NAMALWA (cell line): Measurements from ENCODE around the gene CACNA1F.

ENCODE experiments used
- DNase-seq: peaks from one replicate; pipeline ENCODE4 v3.0.0-alpha.2; 2015; ENCODE audit warnings: low spot score

The CACNA1F gene

DNA sequence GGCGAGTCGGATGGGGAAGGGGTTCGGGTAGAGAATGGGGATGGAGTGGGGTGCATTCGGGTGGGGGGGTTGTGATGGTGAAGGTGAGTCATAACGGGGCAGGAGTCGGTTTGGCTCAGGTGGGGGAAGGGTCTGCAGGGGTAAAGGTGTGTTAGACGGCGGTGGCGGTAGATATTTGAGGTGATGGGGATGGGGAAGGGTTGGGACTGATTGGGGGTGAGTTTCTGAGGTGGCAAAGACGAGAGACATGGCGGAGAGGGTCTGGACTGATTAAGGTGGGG lies 33.9 kb downstream of the CACNA1F start:
- no peak for DNase-seq

DNA sequence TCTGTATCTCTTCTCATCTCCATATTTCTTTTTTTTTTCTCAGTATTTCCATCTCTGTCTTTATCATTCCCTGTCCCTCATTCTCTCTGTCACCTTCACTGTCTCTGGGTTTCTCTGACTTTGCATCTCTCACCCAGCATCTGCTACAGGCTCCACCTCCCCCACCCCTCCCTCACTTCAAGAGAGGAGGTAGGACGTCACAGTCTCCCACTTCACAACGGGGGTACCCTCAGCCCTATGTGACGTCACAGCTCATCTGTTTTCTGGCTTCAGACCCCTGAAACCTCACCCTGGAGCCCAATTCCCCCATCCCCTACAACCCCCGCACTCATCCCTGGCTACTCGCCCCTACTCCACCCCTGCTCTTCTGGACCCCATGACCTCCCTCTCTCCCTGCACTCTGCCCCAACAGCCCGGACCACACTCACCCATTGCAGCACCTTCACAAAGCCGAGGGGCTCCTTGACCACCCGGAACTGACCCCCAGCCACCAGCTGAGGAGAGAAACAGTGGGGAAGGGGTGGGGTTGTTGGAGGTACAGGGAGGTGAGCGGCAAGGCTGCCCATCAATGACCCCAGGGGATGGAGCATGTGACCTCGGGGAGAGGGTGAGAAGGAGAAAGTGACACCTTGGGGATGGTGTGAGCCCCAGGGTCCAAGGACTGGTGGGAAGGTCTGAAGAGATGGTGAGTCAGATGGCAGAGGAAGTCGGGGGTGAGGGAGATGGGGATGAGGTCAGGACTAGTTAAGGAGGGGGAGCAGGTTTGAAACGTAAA lies 34.4 kb downstream of the CACNA1F start:
- DNase-seq, result no peak

DNA sequence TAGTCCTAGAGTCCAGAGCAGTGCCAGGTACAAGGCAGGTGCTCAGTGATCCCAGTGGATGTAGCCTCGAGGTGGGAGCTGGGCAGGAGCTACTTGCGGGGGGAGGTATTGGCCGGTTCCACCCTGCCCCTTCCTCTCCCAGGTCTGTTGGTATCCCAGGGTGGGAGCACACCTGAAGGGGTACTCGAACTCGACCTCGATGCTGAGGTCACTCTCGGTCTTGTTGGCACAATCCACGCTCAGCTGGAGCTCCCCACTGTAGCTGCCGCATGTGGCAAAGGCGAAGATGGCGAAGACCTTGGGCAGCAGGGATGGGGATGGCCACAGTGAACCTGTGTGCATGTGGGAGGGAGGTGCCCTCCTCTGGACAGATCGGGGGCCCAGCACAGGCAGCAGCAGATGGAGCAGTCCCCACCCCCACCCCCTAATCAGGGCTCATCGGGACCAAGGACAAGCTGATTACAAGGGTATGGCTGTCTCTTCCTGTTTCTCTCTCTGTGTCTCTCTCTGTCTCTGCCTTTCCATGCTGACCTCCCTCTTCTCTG lies 35.5 kb downstream of the CACNA1F start:
- no peak for DNase-seq

DNA sequence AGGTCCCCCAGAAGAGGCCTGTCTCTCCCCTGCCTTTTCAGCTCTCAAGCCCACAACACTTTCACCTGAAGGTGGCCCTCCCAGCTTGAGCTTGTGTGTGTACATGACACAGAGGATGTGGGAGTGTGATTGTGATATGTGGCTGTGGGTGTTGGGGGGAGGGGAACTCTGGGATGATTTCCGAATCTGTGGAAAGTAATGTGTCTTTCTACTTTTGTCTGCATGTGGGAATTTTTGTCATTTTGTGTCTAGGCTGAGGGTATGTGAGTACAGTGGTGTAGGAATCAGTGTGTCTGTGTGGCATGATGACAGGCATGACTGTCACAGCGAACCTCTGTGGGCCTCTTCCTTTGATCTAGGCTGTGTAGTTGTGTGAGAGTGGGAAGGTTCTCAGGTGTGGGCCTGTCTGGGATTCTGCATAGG lies 39.6 kb downstream of the CACNA1F start:
- no peak for DNase-seq

DNA sequence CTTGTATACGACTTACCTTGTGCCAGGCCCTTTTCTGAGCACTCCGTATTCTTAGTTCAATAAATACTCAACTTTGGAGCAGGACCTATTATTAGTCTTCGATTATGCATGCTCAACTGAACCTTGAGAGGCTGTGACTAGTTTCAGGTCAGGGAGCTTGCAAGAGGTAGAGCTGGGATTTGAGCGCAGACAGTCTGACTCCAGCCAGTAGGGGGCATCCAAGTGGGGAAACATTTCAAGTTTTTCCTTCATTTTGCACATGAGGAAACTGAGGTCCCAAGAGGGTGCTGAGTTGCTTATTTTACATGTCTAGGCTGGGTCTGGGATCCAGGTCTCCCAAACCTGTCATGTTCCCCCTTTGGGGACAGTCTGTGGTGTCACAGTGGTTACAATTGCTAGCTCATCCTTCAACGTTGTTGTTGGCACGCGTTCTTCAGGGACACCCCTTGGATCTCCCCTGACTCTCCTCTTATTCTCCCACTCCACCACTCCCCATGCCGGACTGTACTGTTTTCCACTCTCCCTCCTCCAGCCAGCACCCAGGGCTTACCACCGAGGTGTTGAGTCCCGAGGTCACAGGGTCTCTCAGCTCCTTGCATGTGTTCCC lies 40.3 kb downstream of the CACNA1F start:
- peak; percentile 53 for DNase-seq

DNA sequence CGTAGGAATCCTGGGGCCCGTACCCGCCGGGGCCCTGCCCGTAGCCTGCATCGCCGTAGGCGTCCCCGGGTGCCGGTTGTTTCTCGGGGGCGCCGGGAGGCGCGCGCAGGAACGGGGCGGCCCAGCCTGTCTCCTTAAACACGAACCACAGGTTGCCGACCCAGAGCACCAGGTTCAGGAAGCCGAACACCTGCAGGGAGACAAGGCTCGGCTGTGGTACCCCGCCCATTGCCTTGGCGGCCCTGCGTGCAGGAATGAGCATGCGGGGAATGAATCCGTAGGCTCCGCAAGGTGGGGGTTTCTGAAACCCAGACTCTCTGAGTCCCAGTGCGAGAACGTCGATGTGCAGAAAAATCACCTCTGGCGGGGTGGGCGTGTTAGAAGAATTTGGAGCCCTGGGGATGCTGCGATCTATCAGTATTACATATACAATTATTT lies 41.5 kb downstream of the CACNA1F start:
- DNase-seq, result peak; percentile 60

DNA sequence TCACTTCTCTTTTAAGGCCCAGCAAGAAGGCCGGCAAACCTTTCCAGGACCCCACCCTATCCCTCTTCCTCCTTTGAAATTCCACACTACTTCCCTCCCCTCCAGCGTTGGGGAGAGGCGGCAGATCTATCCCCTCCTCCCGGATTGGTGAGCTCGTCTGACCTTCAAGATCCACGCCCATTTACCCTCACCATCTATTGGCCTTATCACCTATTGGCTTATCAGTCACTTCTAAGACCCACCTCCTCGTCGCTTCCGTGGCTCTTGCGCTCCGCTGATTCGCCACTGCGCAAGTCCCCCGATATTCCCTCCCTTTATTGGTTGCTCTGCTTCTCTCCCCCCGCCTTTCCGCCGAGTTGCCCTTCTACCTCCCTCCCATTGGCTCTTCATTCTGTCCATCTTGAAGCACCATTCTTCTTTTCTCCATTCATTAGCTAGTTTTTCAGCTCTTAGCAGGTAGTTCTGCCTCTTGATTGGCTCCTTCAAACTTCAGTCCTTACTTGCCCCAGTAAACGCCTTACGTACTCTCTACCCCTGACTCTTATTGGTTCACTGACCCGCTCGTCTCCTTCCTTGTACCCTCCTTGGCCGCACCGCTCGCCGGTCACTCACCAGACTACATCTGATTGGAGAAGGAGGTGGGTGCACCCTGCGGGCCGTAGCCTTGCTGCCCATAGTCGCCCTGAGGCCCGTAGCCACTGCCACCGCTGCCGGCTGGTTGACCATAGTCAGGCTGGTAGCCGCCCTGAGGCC lies 42.1 kb downstream of the CACNA1F start:
- peak; percentile 97 for DNase-seq

DNA sequence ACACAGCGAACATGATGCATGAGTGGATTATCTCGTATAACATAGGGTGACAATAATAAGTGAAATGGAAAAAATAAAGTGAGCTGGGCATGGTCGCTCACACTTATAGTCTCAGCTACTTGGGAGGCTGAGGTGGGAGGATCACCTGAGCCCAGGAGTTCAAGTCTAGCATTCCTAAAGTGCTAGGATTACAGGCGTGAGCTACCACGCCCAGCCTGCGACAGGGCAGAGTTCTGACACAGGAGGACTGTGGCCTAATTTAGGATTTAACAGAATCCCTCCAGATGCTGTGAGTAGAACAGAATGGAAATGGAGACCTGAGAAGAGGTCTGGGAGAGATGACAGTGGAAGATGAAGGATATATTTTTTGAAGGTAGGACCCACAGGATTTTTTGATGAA lies 43.5 kb downstream of the CACNA1F start:
- DNase-seq, result no peak

DNA sequence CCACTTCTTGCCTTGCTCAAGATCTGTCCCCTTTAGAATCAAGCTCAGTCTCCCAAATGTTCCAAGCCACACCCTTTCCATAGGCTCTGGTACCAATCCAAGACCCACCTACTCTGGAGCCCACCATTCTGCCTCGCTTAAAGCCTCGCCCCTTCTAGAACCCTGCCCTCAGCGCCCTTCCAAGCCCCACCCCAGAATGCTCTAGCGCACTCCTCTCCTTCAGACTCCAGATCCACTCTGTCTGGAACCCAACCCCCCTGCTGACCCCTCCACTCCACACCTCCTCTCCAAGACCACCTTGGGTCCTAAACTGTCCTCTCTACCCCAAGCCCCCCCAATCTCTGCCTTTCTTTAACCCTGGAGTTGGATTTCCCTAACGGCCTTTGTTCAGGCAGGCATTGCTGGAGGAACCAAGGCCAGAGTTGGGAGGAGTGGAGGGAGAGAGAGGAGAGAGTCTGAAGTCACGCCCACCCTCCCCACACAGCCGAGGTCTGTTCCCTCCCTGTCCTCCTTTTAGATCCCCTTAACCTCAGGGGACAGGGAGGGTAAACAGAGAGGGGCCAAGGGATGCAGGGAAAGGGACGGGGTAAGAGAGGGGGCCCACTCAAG lies 44.6 kb downstream of the CACNA1F start:
- no peak for DNase-seq

DNA sequence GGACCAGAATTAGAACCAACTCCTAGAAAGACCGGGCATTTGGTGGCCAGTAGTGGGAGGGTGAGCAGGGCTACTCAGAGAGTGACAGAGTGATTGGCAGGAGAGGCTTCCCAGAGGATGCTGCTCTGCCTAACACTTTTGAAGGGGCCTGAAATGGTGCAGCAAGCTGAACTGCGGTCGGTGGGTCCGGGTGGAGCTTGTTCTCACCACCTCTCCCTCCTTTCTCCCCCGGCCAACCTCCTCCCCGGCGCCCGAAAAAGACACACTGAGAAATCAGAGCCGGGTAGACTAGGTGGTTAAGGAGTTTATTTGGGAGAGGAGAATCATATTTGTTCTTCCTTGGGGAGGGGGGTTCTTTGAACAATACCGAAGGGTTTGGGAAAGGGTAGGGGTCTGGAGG lies 45.6 kb downstream of the CACNA1F start:
- no peak for DNase-seq

DNA sequence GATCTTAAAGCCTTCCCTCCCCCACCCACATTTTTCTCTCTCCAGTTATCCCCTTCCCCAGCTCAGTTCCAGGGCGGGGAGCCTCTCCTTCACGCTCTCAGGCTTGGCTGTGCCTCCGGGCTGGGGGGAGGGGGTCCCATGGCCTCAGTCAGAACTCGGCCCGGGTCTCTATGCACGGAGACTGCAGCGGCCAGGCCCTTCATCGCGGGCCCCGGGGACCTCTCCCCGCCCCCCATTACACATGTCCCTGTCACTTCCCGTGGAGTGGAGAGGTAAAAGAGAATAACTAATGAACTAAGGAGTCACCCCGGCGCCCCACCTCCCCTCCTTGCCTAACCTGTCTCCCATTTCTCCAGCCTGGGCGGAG lies 46.1 kb downstream of the CACNA1F start:
- no peak for DNase-seq

DNA sequence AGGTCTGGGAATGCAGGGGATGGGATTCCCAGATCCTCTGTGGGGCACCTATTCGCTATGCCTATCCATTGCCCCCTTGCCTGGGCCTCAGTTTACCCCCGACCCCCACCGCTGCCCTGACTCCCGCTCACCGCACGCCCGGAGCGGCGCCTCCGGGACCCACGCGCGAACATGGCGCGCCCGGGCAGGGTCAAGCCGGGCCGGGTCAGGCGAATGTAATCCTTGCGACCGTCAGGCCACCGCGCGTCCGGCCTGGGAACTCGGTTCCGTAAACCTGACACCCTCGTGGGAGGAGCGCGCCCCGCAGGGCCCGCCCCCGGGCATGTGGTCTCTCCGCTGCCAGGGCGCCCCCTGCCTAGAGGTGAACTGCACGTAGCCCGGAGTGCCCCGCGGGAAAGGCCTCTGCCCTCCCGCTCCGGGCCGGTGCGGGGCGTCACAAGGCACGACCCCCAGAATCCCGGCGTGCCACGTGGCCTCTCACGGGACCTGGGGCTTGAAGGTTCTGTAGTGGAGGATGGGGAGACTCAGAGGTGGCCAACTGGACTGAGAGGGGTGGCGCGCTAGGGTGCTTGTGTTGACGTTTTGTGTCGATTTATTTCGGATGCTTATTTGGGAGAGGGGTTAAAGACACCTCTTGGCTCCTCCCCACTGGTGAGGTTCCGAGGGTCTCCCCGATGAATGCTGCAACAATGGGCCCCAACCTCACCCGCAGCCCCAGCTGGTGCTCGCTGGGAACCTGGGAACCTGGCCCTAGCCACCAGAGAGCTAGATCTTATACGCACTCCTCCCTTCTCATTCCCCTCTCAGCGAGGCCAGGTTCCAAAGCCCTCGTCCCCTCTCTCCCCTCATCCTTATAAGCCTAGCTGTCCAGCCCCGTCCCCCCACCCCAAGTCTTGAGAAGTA lies 46.8 kb downstream of the CACNA1F start, which contains the start of gene PRICKLE3:
Gene PRICKLE3 (minus strand): TSS at position 249 of the 903 bp plus-strand sequence. CDS start 76 bp downstream, at position 173.
- DNase-seq, result peak; percentile 83

DNA sequence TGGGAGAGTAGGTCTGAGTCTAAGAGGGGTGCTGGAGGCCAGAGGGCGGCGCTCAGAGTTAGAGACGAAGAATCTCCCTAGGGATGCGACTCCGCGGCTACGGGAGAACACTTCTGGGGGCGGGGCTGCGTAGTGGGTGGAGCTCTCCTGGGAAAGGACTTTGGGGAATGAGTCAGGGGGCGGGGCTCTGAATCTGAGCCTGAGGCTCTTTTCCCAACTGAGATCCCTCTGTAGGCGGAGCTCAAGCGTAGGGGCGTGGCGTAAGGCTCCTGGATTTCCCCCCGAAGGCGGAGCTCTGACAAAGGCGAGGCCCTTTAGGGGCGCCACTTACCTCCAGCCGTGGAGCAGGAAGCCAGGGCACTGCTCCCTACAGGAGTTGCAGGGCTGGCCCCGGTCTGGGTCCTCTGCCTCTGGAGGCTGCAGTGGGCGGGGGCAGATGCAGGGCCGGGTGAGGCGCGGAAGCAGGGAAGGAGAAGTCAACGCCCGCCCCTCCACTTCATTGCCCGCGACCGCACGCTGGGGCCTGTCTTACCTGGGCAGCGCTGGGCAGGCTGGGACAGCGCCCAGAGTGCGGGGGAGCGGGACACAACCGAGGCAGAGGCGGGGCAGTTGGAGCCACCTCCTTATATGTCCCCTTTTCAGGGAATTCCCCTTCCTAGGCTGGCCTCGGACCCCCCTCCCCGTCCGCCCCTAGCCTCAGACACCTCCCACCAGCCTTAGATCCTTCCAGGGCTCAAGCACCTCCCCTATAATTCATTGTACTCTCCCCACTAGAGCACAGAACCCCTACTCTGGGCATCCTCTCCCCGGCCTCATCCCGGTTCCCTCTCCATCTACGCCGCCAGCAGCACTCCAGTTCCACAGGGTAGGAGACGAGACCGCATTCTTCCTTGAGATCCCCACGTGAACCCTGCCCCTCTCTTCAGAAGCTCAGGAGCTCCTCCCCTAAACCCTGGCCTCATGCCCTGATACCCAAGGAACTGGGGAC lies 48.6 kb downstream of the CACNA1F start:
- no peak for DNase-seq

DNA sequence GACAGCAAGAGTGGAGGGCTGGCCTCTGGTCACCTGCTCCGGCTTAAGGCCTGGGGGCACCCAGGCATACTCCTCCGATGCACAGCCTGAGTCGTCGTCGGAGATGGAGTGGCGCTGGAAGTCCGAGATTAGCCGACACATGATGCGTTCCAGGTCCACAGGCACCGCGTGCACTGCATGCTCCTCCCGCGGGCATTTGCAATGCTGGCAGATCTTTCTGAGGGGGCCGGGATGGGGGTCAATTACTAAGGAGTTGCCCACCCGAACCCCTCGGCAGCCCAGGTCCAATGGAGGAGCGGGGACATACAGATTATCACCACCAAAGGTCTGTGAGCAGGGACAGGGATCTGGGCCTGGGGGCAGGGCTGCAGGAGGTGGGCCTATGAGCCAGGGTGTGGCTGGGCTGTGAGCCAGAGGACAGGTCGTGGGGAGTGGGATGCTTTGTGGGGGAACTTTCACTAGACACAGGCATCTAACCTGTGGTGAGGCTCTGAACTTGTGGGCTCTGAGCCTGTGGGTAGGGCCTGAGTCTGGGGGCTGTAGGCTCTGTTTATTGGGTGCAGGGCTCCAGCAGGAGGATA lies 49.3 kb downstream of the CACNA1F start:
- no peak for DNase-seq

DNA sequence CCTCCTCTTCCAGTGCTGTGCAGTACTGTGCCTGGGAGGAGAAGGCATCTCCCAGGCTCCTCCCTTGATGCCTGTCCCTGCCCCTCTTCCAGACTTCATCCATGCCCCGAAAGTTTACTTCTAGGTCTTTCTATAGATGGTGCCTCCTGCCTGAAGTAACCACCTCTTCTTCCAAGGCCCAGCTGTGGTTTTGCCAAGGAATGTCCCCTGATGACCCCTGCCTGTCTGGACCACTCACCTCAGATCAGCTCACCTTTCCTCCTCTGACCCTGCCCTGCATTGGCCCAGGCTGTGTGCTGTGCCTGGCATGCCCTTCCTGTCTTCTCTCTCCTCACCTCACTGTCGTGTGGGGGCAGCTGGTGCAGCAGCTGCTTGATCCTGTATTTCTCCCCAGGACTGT lies 53.8 kb downstream of the CACNA1F start:
- DNase-seq, result no peak

DNA sequence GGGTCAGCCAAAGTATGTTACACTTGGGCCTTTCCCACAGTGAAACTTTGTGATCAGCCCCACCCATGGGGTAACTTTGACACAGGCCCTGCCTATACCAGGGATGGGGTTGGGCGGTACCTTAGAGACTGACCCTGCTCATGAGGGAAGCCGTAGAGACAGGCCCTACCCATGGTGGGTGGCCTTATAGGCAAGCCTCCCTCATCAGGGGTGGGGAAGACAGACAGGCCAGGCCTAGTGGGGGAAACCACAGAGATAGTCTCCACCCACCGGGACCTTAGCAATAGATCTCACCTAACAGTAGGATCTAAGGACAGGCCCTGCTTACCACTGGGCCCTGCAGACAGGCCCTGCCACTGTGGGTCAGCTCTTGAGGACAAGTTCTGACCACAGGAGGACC lies 54.6 kb downstream of the CACNA1F start:
- no peak for DNase-seq

DNA sequence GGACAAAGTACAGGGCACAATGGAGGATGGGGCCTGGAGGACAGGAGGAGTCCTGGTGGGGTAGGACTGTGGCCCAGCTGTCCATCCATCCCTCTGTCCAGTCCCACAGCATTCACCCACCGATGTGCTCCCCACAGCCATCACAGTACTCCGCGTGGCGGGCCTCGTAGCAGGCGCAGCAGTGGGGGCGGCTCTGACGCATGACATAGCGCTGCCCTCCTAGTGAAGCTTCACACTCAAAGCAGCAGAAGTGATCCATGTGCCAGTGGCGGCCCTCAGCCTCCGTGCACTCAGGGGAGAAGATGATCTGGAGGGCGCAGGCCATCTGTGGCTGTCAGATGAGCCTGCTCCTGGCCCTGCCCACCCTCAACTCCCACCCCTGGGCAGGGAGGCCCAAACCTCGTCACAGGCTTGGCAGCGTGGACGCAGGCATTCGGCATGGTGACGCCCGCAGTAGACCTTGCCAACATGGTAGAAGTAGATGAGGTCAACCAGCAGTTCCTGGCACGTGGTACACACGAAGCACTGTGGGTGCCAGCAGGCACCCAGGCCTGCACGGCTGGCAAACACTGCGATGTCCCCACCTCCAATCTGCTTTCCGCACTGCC lies 55.2 kb downstream of the CACNA1F start:
- DNase-seq, result no peak

DNA sequence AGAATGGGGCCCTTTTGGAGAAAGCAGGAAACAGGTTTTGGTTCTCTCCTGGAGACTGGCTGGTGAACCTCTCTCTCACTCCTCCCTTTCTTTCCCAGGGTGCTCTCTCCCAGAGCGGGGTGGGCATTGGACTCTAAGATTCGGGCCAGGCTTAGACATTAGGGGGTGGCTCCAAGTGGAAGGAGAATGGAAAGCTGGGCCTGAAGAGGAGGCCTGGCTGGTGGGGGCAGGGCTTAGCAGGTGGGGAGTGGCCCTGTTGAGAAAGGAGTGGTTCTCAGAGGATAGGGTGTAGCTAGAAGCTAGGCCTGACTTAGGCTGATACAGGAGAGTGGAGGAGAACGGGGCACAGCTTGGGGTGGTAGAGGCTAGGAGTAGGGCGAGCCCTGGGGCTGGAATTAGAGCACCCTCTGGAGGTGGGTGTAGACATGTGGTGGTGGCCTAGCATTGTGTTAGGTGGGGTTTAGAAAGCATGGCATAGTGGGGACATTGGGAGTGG lies 55.8 kb downstream of the CACNA1F start:
- DNase-seq, result peak; percentile 27
